OCI-LY7 (cell line): ENCODE results near the gene NPIPB9. TPM values are rescaled to one million over a fixed set of nuclear protein-coding genes. Genes with fewer than 3 reads are reported as not detected.
A peak's percentile ranks its signal among the peaks of the same experiment; 100 is the strongest.
"Not testable (repeated sequence)": the region's sequence is repeated elsewhere in the genome, so short reads cannot be mapped to it uniquely, and the experiment has no call there.

Source experiments
- BruUV-seq: library from RNA; stranded (reverse); fragments of 400-500 nt; replicated peaks from 2 replicates; lab custom pipeline; 2021; lab: Mats Ljungman, UMichigan
- CTCF ChIA-PET: fragments of 300-600 bp; sonication (Branson Sonifier 250); formaldehyde crosslinking; loops from one replicate; lab custom pipeline; 2022; ENCODE audit warnings: antibody characterized with exemption; ENCODE audit not compliant: unreplicated experiment; lab: Charles Lee
- POLR2A ChIA-PET: fragments of 300-600 bp; sonication (Branson Sonifier 250); formaldehyde crosslinking; loops from one replicate; lab custom pipeline; 2022; ENCODE audit warnings: antibody characterized with exemption; lab: Charles Lee
- DNase-seq: peaks from one replicate; pipeline ENCODE4 v3.0.0-alpha.2; 2015; ENCODE audit warnings: low spot score
- H2AFZ ChIP-seq: fragments of 200-600 bp; sonication (generic), shearing (Covaris generic); 2 replicates; pipeline ENCODE4 v1.6.1; 2014; ENCODE audit warnings: mild to moderate bottlenecking, antibody characterized with exemption, low read length, moderate library complexity
- H3K27ac ChIP-seq: fragments of 200-600 bp; sonication (generic); 2 replicates; pipeline ENCODE4 v1.5.1; 2014; ENCODE audit warnings: mixed run types, low read depth, mild to moderate bottlenecking, moderate library complexity, low read length, inconsistent platforms; ENCODE audit not compliant: poor library complexity, severe bottlenecking
- H3K36me3 ChIP-seq: fragments of 200-600 bp; sonication (generic); 2 replicates; pipeline ENCODE4 v1.6.1; 2014; ENCODE audit warnings: mild to moderate bottlenecking, antibody characterized with exemption, low read length, moderate library complexity, mixed read lengths; ENCODE audit not compliant: insufficient read depth
- H3K4me1 ChIP-seq: fragments of 200-600 bp; sonication (generic); 2 replicates; pipeline ENCODE4 v1.5.1; 2014; ENCODE audit warnings: mild to moderate bottlenecking, low read length; ENCODE audit not compliant: insufficient read depth, poor library complexity, severe bottlenecking
- H3K4me2 ChIP-seq: fragments of 200-600 bp; sonication (generic); 2 replicates; pipeline ENCODE4 v1.6.1; 2014; ENCODE audit warnings: mild to moderate bottlenecking, low read length
- H3K4me3 ChIP-seq: fragments of 200-600 bp; sonication (generic); 2 replicates; pipeline ENCODE4 v1.5.1; 2014; ENCODE audit warnings: mild to moderate bottlenecking, low read depth, low read length; ENCODE audit not compliant: poor library complexity, severe bottlenecking
- H3K79me2 ChIP-seq: fragments of 200-600 bp; sonication (generic); 2 replicates; pipeline ENCODE4 v1.6.1; 2016; ENCODE audit warnings: low read depth, mild to moderate bottlenecking, low read length, moderate library complexity, mixed read lengths; ENCODE audit not compliant: insufficient read depth
- H3K9me2 ChIP-seq: fragments of 200-600 bp; sonication (generic); 2 replicates; pipeline ENCODE4 v1.6.1; 2016; ENCODE audit warnings: mild to moderate bottlenecking, low read length, mixed read lengths; ENCODE audit not compliant: insufficient read depth
- H3K9me3 ChIP-seq: fragments of 200-600 bp; sonication (generic); 2 replicates; pipeline ENCODE4 v1.6.1; 2014; ENCODE audit warnings: mild to moderate bottlenecking, mixed run types, low read length, mixed read lengths
- H4K20me1 ChIP-seq: fragments of 200-600 bp; sonication (generic); 2 replicates; pipeline ENCODE4 v1.6.1; 2014; ENCODE audit warnings: mild to moderate bottlenecking, antibody characterized with exemption, low read length, moderate library complexity, mixed read lengths; ENCODE audit not compliant: insufficient read depth
- intact Hi-C: fragments of 100-400 bp; cut with micrococcal nuclease; formaldehyde crosslinking; loops from one replicate; pipeline ENCODE4 v1.10.0; 2022; ENCODE audit not compliant: unreplicated experiment
- total RNA-seq, 2 experiments: library from RNA; depleted of rRNA in 1 of 2; stranded (reverse); fragments of >200 nt in 1 of 2; shearing (Covaris generic) in 1 of 2; gene quantifications; 2 replicates each; pipeline ENCODE4 v1.2.3, GENCODE V29; 2014 to 2022
- TF ChIP-seq, protein P1 (sequence below): fragments of 200-600 bp; sonication (generic); conservative IDR thresholded peaks from 2 replicates; pipeline ENCODE4 v1.5.1; 2014; ENCODE audit warnings: mild to moderate bottlenecking, antibody characterized with exemption, low read length, moderate library complexity, mixed read lengths

Gene NPIPB9
- total RNA-seq, 2 experiments from 2014 or later, result 2.9 to 7.1 TPM

DNA sequence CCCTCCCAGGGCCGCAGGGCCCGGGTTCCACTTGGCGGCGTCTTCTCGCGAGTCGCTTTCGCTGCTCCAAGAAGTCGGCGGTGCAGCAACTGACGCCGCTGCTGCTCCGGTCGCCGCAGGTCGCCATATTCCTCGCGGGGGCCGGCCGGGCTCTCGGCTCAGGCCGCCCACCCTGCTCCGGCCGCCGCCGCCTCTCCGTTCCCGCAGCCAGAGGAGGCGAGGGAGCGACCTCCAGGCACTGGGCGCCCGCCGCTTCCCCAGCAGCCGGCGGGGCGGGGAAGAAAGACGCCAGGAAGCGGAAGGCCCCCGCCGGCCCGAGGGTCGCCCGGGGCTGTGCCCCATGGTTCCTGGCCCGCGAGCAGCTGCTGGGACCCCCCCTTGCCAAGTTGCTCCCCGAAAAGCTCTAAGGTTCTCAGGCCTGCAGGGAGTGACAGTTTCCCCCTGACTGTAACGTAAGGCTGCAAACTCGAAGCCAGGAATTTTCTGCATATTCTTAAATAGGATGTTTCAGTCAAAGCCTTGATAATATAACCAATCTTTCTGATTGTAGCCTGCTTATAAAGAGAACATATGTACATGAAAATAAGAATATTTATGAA, 1.0 kb upstream of the NPIPB9 start:
- DNase-seq, H2AFZ ChIP-seq, H3K36me3 ChIP-seq, H3K4me2 ChIP-seq, H3K9me2 ChIP-seq, H3K4me3 ChIP-seq, BruUV-seq, POLR2A ChIA-PET, H4K20me1 ChIP-seq, H3K79me2 ChIP-seq, H3K27ac ChIP-seq, H3K9me3 ChIP-seq, intact Hi-C loops, H3K4me1 ChIP-seq, CTCF ChIA-PET: not testable (repeated sequence)

DNA sequence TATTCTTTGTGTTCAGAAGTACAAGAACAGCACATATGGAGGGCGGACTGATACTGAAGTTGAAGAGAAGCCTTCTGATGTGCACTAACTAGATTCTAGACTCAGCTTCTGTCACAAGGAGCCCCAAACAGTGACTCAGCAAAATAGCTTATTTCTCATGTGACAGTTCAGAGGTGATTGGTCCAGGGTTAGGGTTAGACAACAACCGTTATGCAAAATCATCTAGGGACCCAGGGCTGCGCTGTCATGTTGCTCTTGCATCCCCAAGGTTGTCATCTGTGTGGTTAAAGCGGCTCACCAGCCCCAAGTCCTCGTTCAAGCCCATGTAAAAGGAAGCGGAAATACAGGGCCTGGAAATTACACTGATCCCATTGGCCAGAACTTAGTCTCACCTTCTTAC, 30.1 kb downstream of the NPIPB9 start:
- H3K9me3 ChIP-seq, H4K20me1 ChIP-seq, H3K4me3 ChIP-seq, H3K36me3 ChIP-seq, DNase-seq, POLR2A ChIA-PET, H3K79me2 ChIP-seq, CTCF ChIA-PET, intact Hi-C loops, H2AFZ ChIP-seq, H3K9me2 ChIP-seq, BruUV-seq, H3K4me1 ChIP-seq, H3K27ac ChIP-seq, H3K4me2 ChIP-seq: not testable (repeated sequence)

DNA sequence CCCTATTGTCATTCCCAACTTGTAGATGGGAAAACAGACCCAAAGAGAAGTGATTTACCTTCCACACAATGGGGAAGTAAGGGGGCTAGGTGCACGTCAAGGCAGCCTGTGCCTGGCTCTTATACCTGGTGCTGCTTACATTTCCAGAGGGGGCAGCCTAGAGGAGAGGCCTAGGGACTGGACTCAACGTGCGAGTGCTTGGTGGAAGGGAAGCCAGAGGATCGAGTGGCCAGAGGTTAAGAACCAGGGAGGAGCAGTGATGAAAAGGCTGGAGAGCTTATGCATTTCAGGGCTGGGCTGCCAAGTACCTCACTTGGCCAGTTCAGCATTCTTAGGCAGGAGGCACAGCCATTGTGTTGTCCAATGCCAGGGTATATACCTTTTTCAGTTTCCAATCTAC, 30.8 kb downstream of the NPIPB9 start:
- H3K9me3 ChIP-seq, DNase-seq, H3K27ac ChIP-seq, POLR2A ChIA-PET, H3K36me3 ChIP-seq, H4K20me1 ChIP-seq, H3K9me2 ChIP-seq, H2AFZ ChIP-seq, BruUV-seq, intact Hi-C loops, H3K79me2 ChIP-seq, H3K4me1 ChIP-seq, H3K4me2 ChIP-seq, H3K4me3 ChIP-seq, CTCF ChIA-PET: not testable (repeated sequence)

DNA sequence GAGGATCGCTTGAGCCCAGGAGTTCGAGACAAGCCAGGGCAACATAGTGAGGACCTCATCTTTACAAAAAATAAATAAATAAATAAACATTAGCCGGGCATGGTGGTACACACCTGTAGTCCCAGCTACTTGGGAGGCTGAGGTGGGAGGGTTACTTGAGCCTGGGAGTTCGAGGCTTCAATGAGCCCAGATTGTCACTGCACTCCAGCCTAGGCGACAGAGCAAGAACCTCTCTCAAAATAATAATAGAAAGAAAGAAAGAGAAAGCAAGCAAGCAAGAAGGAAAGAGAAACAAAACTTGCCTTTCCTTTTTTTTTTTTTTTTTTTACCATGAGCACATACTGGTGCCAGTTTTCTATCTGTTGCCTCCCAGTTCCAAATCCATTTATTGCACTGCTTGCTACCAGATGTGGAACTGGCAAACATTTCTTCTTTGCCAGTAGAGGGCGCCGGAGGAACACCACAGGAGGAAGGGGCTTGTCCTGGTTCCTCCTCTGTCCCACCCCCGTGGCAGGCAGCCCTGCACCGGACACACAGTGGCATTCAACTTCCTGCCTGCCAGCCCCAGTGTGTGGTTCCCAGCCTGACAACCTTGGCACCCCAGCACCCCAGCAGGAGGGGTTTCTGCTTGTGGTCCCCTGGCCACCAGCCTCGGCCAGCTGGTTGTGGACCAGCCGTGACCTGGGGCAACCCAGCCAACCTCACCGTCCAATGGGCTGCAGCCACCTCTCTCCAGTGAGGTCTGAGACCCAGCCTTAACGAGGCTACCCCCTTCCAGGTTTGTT, 50.8 kb downstream of the NPIPB9 start:
- H3K9me2 ChIP-seq, POLR2A ChIA-PET, H3K36me3 ChIP-seq, BruUV-seq, CTCF ChIA-PET, H3K9me3 ChIP-seq, H3K4me2 ChIP-seq, intact Hi-C loops, H3K79me2 ChIP-seq, H2AFZ ChIP-seq, H4K20me1 ChIP-seq, H3K27ac ChIP-seq, H3K4me1 ChIP-seq, H3K4me3 ChIP-seq: not testable (repeated sequence)
- TF ChIP-seq, protein P1, sequence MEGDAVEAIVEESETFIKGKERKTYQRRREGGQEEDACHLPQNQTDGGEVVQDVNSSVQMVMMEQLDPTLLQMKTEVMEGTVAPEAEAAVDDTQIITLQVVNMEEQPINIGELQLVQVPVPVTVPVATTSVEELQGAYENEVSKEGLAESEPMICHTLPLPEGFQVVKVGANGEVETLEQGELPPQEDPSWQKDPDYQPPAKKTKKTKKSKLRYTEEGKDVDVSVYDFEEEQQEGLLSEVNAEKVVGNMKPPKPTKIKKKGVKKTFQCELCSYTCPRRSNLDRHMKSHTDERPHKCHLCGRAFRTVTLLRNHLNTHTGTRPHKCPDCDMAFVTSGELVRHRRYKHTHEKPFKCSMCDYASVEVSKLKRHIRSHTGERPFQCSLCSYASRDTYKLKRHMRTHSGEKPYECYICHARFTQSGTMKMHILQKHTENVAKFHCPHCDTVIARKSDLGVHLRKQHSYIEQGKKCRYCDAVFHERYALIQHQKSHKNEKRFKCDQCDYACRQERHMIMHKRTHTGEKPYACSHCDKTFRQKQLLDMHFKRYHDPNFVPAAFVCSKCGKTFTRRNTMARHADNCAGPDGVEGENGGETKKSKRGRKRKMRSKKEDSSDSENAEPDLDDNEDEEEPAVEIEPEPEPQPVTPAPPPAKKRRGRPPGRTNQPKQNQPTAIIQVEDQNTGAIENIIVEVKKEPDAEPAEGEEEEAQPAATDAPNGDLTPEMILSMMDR, result peak; percentile 47; the same call in 1 of the 2 replicates
- peak; percentile 79 for DNase-seq

DNA sequence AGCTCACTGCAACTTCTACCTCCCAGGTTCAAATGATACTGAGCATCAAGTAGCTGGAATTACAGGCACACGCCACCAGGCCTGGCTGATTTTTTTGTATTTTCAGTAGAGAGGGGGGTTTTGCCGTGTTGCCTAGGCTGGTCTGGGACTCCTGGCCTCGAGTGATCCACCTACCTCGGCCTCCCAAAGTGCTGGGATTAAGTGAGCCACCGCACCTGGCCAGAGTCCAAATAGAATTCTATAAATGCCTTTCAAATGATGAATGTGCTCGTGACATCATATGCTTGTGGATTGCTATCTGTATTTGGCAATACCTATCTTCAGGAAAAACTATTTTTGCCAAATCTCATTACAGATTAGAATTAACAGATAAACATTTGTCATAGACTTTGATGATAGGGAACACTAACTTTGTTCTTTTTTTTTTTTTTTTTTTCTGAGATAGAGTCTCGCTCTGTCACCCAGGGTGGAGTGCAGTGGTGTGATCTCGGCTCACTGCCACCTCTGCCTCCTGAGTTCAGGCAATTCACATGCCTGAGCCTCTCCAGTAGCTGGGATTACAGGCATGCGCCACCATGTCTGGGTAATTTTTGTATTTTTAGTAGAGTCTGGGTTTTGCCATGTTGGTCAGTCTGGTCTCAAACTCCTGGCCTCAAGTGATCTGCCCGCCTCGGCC, 56.0 kb downstream of the NPIPB9 start:
- intact Hi-C loops, H3K9me2 ChIP-seq, H3K36me3 ChIP-seq, H4K20me1 ChIP-seq, H3K27ac ChIP-seq, POLR2A ChIA-PET, BruUV-seq, H2AFZ ChIP-seq, H3K4me2 ChIP-seq, H3K79me2 ChIP-seq, DNase-seq, CTCF ChIA-PET, H3K4me3 ChIP-seq, H3K4me1 ChIP-seq, H3K9me3 ChIP-seq: not testable (repeated sequence)
